ENCODE results near the gene TAS2R14. TPM values are rescaled to one million over a fixed set of nuclear protein-coding genes. Genes with fewer than 3 reads are reported as not detected.

Gene TAS2R14, protein sequence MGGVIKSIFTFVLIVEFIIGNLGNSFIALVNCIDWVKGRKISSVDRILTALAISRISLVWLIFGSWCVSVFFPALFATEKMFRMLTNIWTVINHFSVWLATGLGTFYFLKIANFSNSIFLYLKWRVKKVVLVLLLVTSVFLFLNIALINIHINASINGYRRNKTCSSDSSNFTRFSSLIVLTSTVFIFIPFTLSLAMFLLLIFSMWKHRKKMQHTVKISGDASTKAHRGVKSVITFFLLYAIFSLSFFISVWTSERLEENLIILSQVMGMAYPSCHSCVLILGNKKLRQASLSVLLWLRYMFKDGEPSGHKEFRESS
- 1 to 10 TPM; 1.5 to 1.8 TPM for total RNA-seq

GRCh38 chr12:10939163-10939562 is at the start of gene TAS2R14:
TSS of gene TAS2R14 (minus strand) at chr12:10939263. CDS start at chr12:10939207, 56 bp downstream.
- H3K4me1 Mint-ChIP-seq = peaks cover 5% of the 10 kb centered on the region

GRCh38 chr12:10986812-10987211 is 47.7 kb upstream of the TAS2R14 start, which contains the start of gene TAS2R50:
TSS of gene TAS2R50 (minus strand) at chr12:10986912. CDS start at chr12:10986860, 52 bp downstream.
- Mint-ChIP-seq H3K9me3 (ENCODE audit: low read depth) (no peaks in the 10 kb centered on the region), H3K27ac (no peak within 1 kb of the TSS), H3K4me3 (no peak within 1 kb of the TSS), H3K4me1 (peaks cover 21% of the 10 kb centered on the region), H3K27me3 (peaks cover 24% of the 10 kb centered on the region), H3K36me3 (peaks cover 20% of the 10 kb centered on the region)
- CTCF ChIA-PET = no interaction called here
- DNase-seq (no peak), ATAC-seq (no peak)

More at GRCh38 chr12:10939163-10939562, at the start of gene TAS2R14:
- Mint-ChIP-seq H3K9me3 (ENCODE audit: low read depth) (no peaks in the 10 kb centered on the region), H3K36me3 (no peaks in the 10 kb centered on the region), H3K4me3 (no peak within 1 kb of the TSS), H3K27ac (no peak within 1 kb of the TSS), H3K27me3 (no peaks in the 10 kb centered on the region)
- CTCF ChIA-PET = no interaction called here
- DNase-seq (no peak), ATAC-seq (no peak)

DNA sequence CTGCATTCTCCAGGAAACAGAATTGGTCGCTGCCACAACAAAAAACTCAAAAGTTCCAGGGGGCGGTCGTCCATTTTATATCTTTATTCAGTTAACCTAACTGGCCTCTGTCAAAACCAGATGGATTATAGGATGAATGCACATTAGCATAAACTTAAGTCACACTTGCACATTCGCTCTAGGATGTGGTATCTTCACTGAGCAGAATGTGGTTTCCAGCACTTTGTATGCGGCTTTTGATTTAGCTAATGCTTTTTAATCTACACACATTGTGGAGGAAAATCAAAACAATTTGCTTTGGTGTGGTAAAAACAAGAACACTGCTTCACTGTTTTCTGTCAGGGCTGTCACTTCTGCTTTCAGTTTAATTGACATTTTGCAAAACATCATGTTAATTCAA is 43.2 kb upstream of the TAS2R14 start:
- Mint-ChIP-seq H3K36me3 (peaks cover 17% of the 10 kb centered on the region), H3K27ac (no peak overlapping the region), H3K4me3 (no peak overlapping the region), H3K4me1 (peaks cover 25% of the 10 kb centered on the region), H3K27me3 (peaks cover 53% of the 10 kb centered on the region), H3K9me3 (ENCODE audit: low read depth) (no peaks in the 10 kb centered on the region)
- peak; percentile 80 for DNase-seq
- CTCF ChIA-PET = interaction anchor here (0.9 to 1.2 kb wide), 3 partner anchors 17 to 217 kb away, joined by 3 read pairs; partner anchors contain the start of gene SMIM10L1
- ATAC-seq = peak; percentile 93

DNA sequence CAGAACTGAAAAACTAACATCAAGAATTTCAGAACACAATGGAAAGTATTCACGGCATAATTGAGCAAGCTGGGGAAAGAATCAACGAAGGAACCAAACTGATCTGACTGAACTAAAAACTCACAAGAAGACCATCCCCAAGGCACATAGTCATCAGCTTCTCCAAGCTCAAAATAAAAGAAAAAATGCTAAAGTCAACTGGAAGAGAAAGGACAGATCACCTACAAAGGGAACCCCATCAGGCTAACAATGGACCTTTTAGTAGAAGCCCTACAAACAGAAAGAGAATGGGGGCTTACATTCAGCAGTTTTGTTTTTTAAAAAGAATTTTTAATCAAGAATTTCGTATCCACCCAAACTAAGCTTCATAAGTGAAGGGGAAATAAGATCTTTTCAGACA is 35.9 kb upstream of the TAS2R14 start:
- ATAC-seq (no peak), DNase-seq (no peak)
- peaks cover 32% of the 10 kb centered on the region for H3K27me3 Mint-ChIP-seq
- H3K4me3 Mint-ChIP-seq = no peak overlapping the region
- H3K4me1 Mint-ChIP-seq = no peaks in the 10 kb centered on the region
- H3K27ac Mint-ChIP-seq = no peak overlapping the region
- H3K9me3 Mint-ChIP-seq (ENCODE audit: low read depth) = no peaks in the 10 kb centered on the region
- CTCF ChIA-PET = no interaction called here
- H3K36me3 Mint-ChIP-seq = peaks cover 12% of the 10 kb centered on the region

- no peaks in the 10 kb centered on the region for H3K4me1 Mint-ChIP-seq
- H3K27me3 Mint-ChIP-seq = no peaks in the 10 kb centered on the region
- DNase-seq (no peak), ATAC-seq (no peak)
- peaks cover 1% of the 10 kb centered on the region for H3K36me3 Mint-ChIP-seq
- H3K4me3 Mint-ChIP-seq = no peak overlapping the region
- no peaks in the 10 kb centered on the region for H3K9me3 Mint-ChIP-seq (ENCODE audit: low read depth)
- CTCF ChIA-PET = no interaction called here
- H3K27ac Mint-ChIP-seq = no peak overlapping the region
These were observed 29.8 kb upstream of the TAS2R14 start for GRCh38 chr12:10968765-10969456.

DNA sequence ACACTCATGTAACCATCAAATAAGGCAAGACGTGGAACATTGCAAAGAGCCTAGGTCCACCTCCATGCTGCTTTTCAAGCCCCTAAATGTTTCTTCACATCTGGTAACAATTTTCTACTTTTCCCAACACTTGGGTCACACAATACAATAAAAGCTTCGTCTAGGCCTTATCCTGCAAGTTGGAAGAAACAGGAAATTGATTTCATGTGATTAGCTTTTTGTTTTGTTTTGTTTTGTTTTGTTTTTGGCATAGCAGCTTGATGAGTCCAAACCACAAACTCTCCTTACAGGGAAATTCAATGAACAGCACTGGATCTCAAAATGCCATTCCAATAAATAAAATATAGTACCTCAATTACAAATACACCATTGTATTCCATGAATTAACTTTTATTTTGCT is 28.3 kb upstream of the TAS2R14 start:
- Mint-ChIP-seq H3K4me1 (no peaks in the 10 kb centered on the region), H3K27ac (no peak overlapping the region), H3K36me3 (peaks cover 1% of the 10 kb centered on the region), H3K9me3 (ENCODE audit: low read depth) (no peaks in the 10 kb centered on the region), H3K27me3 (no peaks in the 10 kb centered on the region), H3K4me3 (no peak overlapping the region)
- DNase-seq (no peak), ATAC-seq (no peak)
- CTCF ChIA-PET = no interaction called here

- Mint-ChIP-seq H3K4me1 (no peaks in the 10 kb centered on the region), H3K4me3 (no peak overlapping the region), H3K36me3 (peaks cover 4% of the 10 kb centered on the region), H3K27me3 (no peaks in the 10 kb centered on the region), H3K9me3 (ENCODE audit: low read depth) (no peaks in the 10 kb centered on the region), H3K27ac (no peak overlapping the region)
- CTCF ChIA-PET = no interaction called here
- ATAC-seq (no peak), DNase-seq (no peak)
These were observed 27.3 kb upstream of the TAS2R14 start for GRCh38 chr12:10966314-10966713.

- DNase-seq = no peak
- H3K27me3 Mint-ChIP-seq = no peaks in the 10 kb centered on the region
- no peaks in the 10 kb centered on the region for H3K9me3 Mint-ChIP-seq (ENCODE audit: low read depth)
- no peaks in the 10 kb centered on the region for H3K4me1 Mint-ChIP-seq
- H3K27ac Mint-ChIP-seq = no peak overlapping the region
- H3K4me3 Mint-ChIP-seq = no peak overlapping the region
- CTCF ChIA-PET = no interaction called here
- H3K36me3 Mint-ChIP-seq = peaks cover 3% of the 10 kb centered on the region
- no peak for ATAC-seq
These were observed 26.4 kb upstream of the TAS2R14 start for GRCh38 chr12:10965476-10965875.

DNA sequence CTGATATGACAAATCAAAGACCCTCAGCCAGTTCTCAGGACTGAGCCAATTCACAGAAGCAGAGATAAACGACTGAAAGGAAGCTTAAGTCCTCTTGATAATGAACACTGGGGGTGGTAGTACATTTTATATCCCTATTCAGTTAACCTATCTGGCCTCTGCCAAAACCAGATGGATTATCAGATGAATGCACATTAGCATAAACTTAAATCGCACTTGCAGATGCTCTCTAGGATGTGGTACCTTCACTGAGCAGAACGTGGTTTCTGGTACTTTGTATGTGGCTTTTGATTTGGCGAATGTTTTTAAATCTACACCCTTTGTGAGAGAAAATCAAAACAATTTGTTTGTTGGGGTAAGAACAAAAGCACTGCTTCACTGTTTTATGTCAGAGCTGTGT is 21.1 kb upstream of the TAS2R14 start:
- DNase-seq (no peak), ATAC-seq (peak; percentile 39)
- Mint-ChIP-seq H3K9me3 (ENCODE audit: low read depth) (peaks cover 3% of the 10 kb centered on the region), H3K4me3 (no peak overlapping the region), H3K27ac (no peak overlapping the region), H3K36me3 (peaks cover 13% of the 10 kb centered on the region), H3K27me3 (no peaks in the 10 kb centered on the region), H3K4me1 (peaks cover 25% of the 10 kb centered on the region)
- CTCF ChIA-PET = no interaction called here

DNA sequence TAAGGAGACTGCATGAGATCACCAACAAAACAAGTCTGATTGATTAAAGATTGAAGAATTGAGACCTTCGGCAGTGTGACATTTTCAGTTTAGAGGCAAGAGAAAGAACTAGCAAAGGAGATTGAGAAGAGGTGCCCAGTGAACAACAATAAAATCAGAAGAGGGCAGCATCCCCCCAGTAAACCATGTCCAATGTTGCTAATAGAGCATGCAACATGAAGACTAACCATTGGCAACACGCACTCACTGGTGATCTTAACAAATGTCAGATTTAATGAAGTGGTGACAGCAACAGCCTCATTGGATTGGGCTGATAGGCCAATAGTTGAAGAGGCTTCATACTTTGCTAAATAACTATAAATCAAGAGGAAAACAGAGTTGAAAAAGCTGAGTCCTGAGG is 20.7 kb upstream of the TAS2R14 start:
- H3K9me3 Mint-ChIP-seq (ENCODE audit: low read depth) = peaks cover 4% of the 10 kb centered on the region
- ATAC-seq = no peak
- peaks cover 26% of the 10 kb centered on the region for H3K4me1 Mint-ChIP-seq
- no peaks in the 10 kb centered on the region for H3K27me3 Mint-ChIP-seq
- peaks cover 16% of the 10 kb centered on the region for H3K36me3 Mint-ChIP-seq
- no peak overlapping the region for H3K4me3 Mint-ChIP-seq
- CTCF ChIA-PET = no interaction called here
- DNase-seq = no peak
- no peak overlapping the region for H3K27ac Mint-ChIP-seq

DNA sequence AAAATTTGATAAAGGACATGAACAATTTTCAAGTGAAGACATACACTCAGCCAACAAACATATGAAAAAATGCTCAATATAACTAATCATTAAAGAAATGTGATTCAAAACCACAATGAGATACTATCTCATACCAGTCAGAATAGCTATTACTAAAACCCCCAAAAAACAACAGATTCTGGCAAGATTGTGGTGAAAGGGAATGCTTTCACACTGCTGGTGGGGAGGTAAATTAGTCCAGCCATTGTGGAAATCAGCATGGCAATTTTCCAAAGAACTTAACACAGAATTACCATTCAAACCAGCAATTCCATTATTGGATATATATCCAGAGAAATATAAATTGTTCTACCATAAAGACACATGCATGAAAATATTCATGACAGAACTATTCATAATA is 18.7 kb upstream of the TAS2R14 start:
- Mint-ChIP-seq H3K4me3 (no peak overlapping the region), H3K36me3 (peaks cover 32% of the 10 kb centered on the region), H3K9me3 (ENCODE audit: low read depth) (peaks cover 5% of the 10 kb centered on the region), H3K27ac (no peak overlapping the region), H3K4me1 (peaks cover 38% of the 10 kb centered on the region), H3K27me3 (no peaks in the 10 kb centered on the region)
- ATAC-seq (no peak), DNase-seq (no peak)
- CTCF ChIA-PET = no interaction called here

- peaks cover 38% of the 10 kb centered on the region for H3K4me1 Mint-ChIP-seq
- peaks cover 34% of the 10 kb centered on the region for H3K36me3 Mint-ChIP-seq
- peaks cover 6% of the 10 kb centered on the region for H3K9me3 Mint-ChIP-seq (ENCODE audit: low read depth)
- CTCF ChIA-PET = no interaction called here
- no peak for DNase-seq
- no peak for ATAC-seq
- H3K27ac Mint-ChIP-seq = no peak overlapping the region
- H3K27me3 Mint-ChIP-seq = no peaks in the 10 kb centered on the region
- H3K4me3 Mint-ChIP-seq = no peak overlapping the region
These were observed 17.0 kb upstream of the TAS2R14 start for GRCh38 chr12:10956085-10956484.

DNA sequence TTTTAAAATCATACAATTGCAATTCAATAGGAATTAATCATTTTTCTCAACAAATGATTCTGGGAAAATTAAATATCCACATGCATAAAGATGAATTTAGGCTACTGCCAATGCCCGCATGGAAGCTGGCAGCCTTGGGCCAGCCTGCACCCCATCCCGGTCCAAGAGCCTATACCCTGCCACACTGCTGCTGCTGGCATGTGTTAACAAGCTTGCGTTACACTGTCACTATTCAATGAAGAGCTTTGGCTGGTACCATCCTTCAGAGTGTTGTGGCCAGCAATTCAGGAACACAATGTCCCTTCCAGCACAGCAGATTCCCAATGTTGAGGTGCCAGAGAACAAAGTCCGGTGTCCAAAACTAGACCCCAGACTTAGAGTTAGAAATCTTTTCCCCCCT is 13.6 kb upstream of the TAS2R14 start:
- no peak for DNase-seq
- ATAC-seq = no peak
- Mint-ChIP-seq H3K4me1 (peaks cover 25% of the 10 kb centered on the region), H3K9me3 (ENCODE audit: low read depth) (peaks cover 17% of the 10 kb centered on the region), H3K4me3 (no peak overlapping the region), H3K27ac (no peak overlapping the region), H3K27me3 (no peaks in the 10 kb centered on the region), H3K36me3 (peaks cover 47% of the 10 kb centered on the region)
- CTCF ChIA-PET = no interaction called here

DNA sequence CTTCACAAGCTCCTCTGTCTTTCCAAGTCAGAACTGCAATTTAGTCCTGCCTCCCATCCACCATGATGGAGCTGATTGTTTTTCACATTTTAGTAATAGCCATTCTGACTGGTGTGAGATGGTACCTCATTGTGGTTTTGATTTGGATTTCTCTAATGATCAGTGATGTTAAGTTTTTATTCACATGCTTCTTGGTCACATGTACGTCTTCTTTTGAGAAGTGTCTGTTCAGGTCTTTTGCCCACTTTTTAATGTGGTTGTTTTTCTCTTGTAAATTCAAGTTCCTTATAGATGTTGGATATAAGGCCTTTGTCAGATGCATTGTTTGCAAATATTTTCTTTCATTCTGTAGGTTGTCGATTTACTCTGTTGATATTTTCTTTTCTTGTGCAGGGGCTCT is 4.1 kb upstream of the TAS2R14 start:
- H3K36me3 Mint-ChIP-seq = peaks cover 9% of the 10 kb centered on the region
- no peak for DNase-seq
- no peak overlapping the region for H3K4me3 Mint-ChIP-seq
- H3K4me1 Mint-ChIP-seq = peaks cover 5% of the 10 kb centered on the region
- no peak overlapping the region for H3K27ac Mint-ChIP-seq
- no peaks in the 10 kb centered on the region for H3K27me3 Mint-ChIP-seq
- peaks cover 15% of the 10 kb centered on the region for H3K9me3 Mint-ChIP-seq (ENCODE audit: low read depth)
- ATAC-seq = no peak
- CTCF ChIA-PET = no interaction called here
